ENCODE measurements around the gene PDLIM1. TPM values are rescaled to one million over a fixed set of nuclear protein-coding genes. Genes with fewer than 3 reads are reported as not detected.

PDLIM1 gene
- total RNA-seq = 100 to 1,000 TPM; 243 to 273 TPM
- polyA plus RNA-seq = 100 to 1,000 TPM; 159 to 232 TPM
- long read RNA-seq, donor 1, transcript PDLIM1-201 (7 exons, 1,452 nt) = major isoform, 1,366 of 1,471 reads
- long read RNA-seq, donor 1, transcript PDLIM1-202 (6 exons, 850 nt) = minor isoform, 30 of 1,471 reads
- long read RNA-seq, donor 1, partial matches to known transcripts = 25 of 1,471 reads
- long read RNA-seq, donor 1, other reads (novel, unspliced or antisense) = 49 of 1,471 reads
- long read RNA-seq, donor 2, transcript PDLIM1-201 (7 exons, 1,452 nt) = major isoform, 126 of 156 reads
- long read RNA-seq, donor 2, partial matches to known transcripts = 5 of 156 reads
- long read RNA-seq, donor 2, other reads (novel, unspliced or antisense) = 22 of 156 reads

DNA sequence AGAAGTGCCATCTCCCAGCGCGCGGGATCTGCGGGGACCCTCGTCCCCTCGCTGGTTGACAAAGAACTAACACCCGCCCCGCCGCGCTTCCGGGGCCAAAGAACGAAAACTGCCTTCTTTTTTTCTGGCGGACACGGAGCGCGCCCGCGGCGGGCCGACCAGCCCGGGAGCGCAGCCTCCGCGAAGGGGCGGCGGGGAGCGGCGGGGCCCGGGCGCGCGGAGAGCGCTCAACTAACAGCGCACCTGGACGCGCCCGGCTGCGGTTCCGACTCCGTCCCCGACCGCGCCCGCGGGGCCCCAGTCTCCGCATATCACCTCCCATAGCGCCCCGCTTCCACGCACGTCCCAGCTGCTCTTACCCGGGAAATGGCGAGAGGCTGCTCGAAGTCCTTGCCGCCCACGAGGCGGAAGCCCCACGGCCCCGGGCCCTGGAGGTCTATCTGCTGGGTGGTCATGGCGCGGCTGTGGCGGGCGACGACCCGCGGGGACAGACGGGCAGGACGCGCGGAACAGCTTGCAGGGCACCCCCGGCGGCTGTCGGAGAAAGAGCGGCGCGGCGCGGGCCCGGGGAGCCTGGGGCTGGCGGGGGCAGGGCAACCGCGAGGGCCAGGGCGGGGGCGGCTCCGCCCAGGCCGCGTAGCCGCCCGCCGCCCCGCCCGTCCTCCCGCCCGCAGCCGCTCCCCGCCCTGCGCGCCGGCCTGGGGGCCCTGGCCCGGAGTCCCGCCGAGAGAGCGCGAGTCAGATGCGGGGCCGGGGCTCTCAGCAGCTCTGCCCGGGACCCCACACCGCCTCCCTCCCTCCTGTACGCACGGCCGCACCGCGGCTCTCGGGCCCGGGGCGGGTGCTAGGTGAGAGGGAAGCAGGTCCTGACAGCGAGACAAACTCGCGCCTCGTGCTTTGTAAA, at the start of gene PDLIM1:
PDLIM1 (minus strand) TSS at position 543 of the 904 bp plus-strand sequence; CDS start at position 455, 88 bp downstream.
- intact Hi-C loops (cut with DNase I) = no loop called here
- peak; percentile 90 for ATAC-seq (ENCODE audit: low FRiP score)
- H3K4me1 ChIP-seq (ENCODE audit: control insufficient read depth in 1 of 2, insufficient read depth in 2 of 2, low read length in 2 of 2) = peaks cover 2 to 4% of the 10 kb centered on the region in 2 donors
- WGBS, 2 donors = 0 to 1% methylated on average over 66 to 119 of the region's 119 CpGs
- no peaks in the 10 kb centered on the region for H3K27me3 ChIP-seq (ENCODE audit: control insufficient read depth in 1 of 2, insufficient read depth in 2 of 2, low read length in 1 of 2)
- no peaks in the 10 kb centered on the region for H3K36me3 ChIP-seq (ENCODE audit: control insufficient read depth in 1 of 2, insufficient read depth in 2 of 2, low read length in 1 of 2)
- peak; percentile 84 to 94 for DNase-seq
- peak within 1 kb of the TSS; percentile 85 to 94 for H3K4me3 ChIP-seq (ENCODE audit: low read length in 2 of 2)
- H3K9me3 ChIP-seq (ENCODE audit: control insufficient read depth, low read length) = no peaks in the 10 kb centered on the region
- H3K27ac ChIP-seq (ENCODE audit: low read depth in 1 of 2, low read length in 2 of 2) = peak within 1 kb of the TSS in 1 of 2 donors; percentile 85

- peaks cover 5 to 12% of the 10 kb centered on the region in 2 donors for H3K36me3 ChIP-seq (ENCODE audit: control insufficient read depth in 1 of 2, insufficient read depth in 2 of 2, low read length in 1 of 2)
- DNase-seq (no peak), ATAC-seq (ENCODE audit: low FRiP score) (no peak)
- H3K4me1 ChIP-seq (ENCODE audit: control insufficient read depth in 1 of 2, insufficient read depth in 2 of 2, low read length in 2 of 2) = peaks cover 2 to 9% of the 10 kb centered on the region in 2 donors
- no peaks in the 10 kb centered on the region for H3K9me3 ChIP-seq (ENCODE audit: control insufficient read depth, low read length)
- intact Hi-C loops (cut with DNase I) = no loop called here
- H3K27ac ChIP-seq (ENCODE audit: low read depth in 1 of 2, low read length in 2 of 2) = no peak overlapping the region
- no peak overlapping the region for H3K4me3 ChIP-seq (ENCODE audit: low read length in 2 of 2)
- H3K27me3 ChIP-seq (ENCODE audit: control insufficient read depth in 1 of 2, insufficient read depth in 2 of 2, low read length in 1 of 2) = no peaks in the 10 kb centered on the region
- 93 to 98% methylated on average over 1 of the region's 1 CpG for WGBS, 2 donors
These were observed 49.1 kb upstream of the PDLIM1 start for GRCh38 chr10:95339863-95340262.

GRCh38 chr10:95337423-95338160, 46.8 kb upstream of the PDLIM1 start:
- intact Hi-C loops (cut with DNase I) = no loop called here

GRCh38 chr10:95336702-95337101, 45.9 kb upstream of the PDLIM1 start:
- ATAC-seq (ENCODE audit: low FRiP score) = no peak
- intact Hi-C loops (cut with DNase I) = no loop called here

More at GRCh38 chr10:95337423-95338160, 46.8 kb upstream of the PDLIM1 start:
- Histone ChIP-seq H3K4me1 (ENCODE audit: control insufficient read depth in 1 of 2, insufficient read depth in 2 of 2, low read length in 2 of 2) (peaks cover 2 to 12% of the 10 kb centered on the region in 2 donors), H3K9me3 (ENCODE audit: control insufficient read depth, low read length) (no peaks in the 10 kb centered on the region), H3K27ac (ENCODE audit: low read depth in 1 of 2, low read length in 2 of 2) (peak overlapping the region in 1 of 2 donors; percentile 27), H3K4me3 (ENCODE audit: low read length in 2 of 2) (no peak overlapping the region), H3K36me3 (ENCODE audit: control insufficient read depth in 1 of 2, insufficient read depth in 2 of 2, low read length in 1 of 2) (peaks cover 5 to 10% of the 10 kb centered on the region in 2 donors), H3K27me3 (ENCODE audit: control insufficient read depth in 1 of 2, insufficient read depth in 2 of 2, low read length in 1 of 2) (no peaks in the 10 kb centered on the region)
- WGBS, 2 donors = 78 to 80% methylated on average over 10 of the region's 10 CpGs
- ATAC-seq (ENCODE audit: low FRiP score) (no peak), DNase-seq (no peak)

GRCh38 chr10:95335933-95336699, 45.3 kb upstream of the PDLIM1 start:
- Histone ChIP-seq H3K4me1 (ENCODE audit: control insufficient read depth in 1 of 2, insufficient read depth in 2 of 2, low read length in 2 of 2) (peaks cover 2 to 16% of the 10 kb centered on the region in 2 donors), H3K27ac (ENCODE audit: low read depth in 1 of 2, low read length in 2 of 2) (peak overlapping the region in 1 of 2 donors; percentile 41), H3K27me3 (ENCODE audit: control insufficient read depth in 1 of 2, insufficient read depth in 2 of 2, low read length in 1 of 2) (no peaks in the 10 kb centered on the region), H3K4me3 (ENCODE audit: low read length in 2 of 2) (no peak overlapping the region), H3K9me3 (ENCODE audit: control insufficient read depth, low read length) (no peaks in the 10 kb centered on the region), H3K36me3 (ENCODE audit: control insufficient read depth in 1 of 2, insufficient read depth in 2 of 2, low read length in 1 of 2) (peaks cover 6 to 8% of the 10 kb centered on the region in 2 donors)
- WGBS, 2 donors = 88 to 92% methylated on average over 19 of the region's 19 CpGs
- ATAC-seq (ENCODE audit: low FRiP score) = no peak
- intact Hi-C loops (cut with DNase I) = no loop called here
- DNase-seq = no peak

More at GRCh38 chr10:95336702-95337101, 45.9 kb upstream of the PDLIM1 start:
- H3K27me3 ChIP-seq (ENCODE audit: control insufficient read depth in 1 of 2, insufficient read depth in 2 of 2, low read length in 1 of 2) = no peaks in the 10 kb centered on the region
- peak overlapping the region in 1 of 2 donors; percentile 41 for H3K27ac ChIP-seq (ENCODE audit: low read depth in 1 of 2, low read length in 2 of 2)
- peaks cover 2 to 12% of the 10 kb centered on the region in 2 donors for H3K4me1 ChIP-seq (ENCODE audit: control insufficient read depth in 1 of 2, insufficient read depth in 2 of 2, low read length in 2 of 2)
- H3K36me3 ChIP-seq (ENCODE audit: control insufficient read depth in 1 of 2, insufficient read depth in 2 of 2, low read length in 1 of 2) = peaks cover 5 to 10% of the 10 kb centered on the region in 2 donors
- no peak for DNase-seq
- WGBS, 2 donors = 93 to 94% methylated on average over 9 of the region's 9 CpGs
- H3K4me3 ChIP-seq (ENCODE audit: low read length in 2 of 2) = no peak overlapping the region
- no peaks in the 10 kb centered on the region for H3K9me3 ChIP-seq (ENCODE audit: control insufficient read depth, low read length)

GRCh38 chr10:95334805-95335144, 44.0 kb upstream of the PDLIM1 start:
- Histone ChIP-seq H3K4me1 (ENCODE audit: control insufficient read depth in 1 of 2, insufficient read depth in 2 of 2, low read length in 2 of 2) (peaks cover 2 to 16% of the 10 kb centered on the region in 2 donors), H3K27me3 (ENCODE audit: control insufficient read depth in 1 of 2, insufficient read depth in 2 of 2, low read length in 1 of 2) (no peaks in the 10 kb centered on the region), H3K4me3 (ENCODE audit: low read length in 2 of 2) (no peak overlapping the region), H3K9me3 (ENCODE audit: control insufficient read depth, low read length) (no peaks in the 10 kb centered on the region), H3K27ac (ENCODE audit: low read depth in 1 of 2, low read length in 2 of 2) (peak overlapping the region; percentile 82 to 88), H3K36me3 (ENCODE audit: control insufficient read depth in 1 of 2, insufficient read depth in 2 of 2, low read length in 1 of 2) (peaks cover 8% of the 10 kb centered on the region in 2 donors)
- peak; percentile 31 for ATAC-seq (ENCODE audit: low FRiP score)
- WGBS, 2 donors = 15 to 19% methylated on average over 3 of the region's 3 CpGs
- DNase-seq = no peak
- intact Hi-C loops (cut with DNase I) = no loop called here

- 2 to 7% methylated on average over 12 of the region's 12 CpGs for whole genome bisulfite sequencing, 2 donors
- no peaks in the 10 kb centered on the region for H3K27me3 ChIP-seq (ENCODE audit: control insufficient read depth in 1 of 2, insufficient read depth in 2 of 2, low read length in 1 of 2)
- peaks cover 2 to 18% of the 10 kb centered on the region in 2 donors for H3K4me1 ChIP-seq (ENCODE audit: control insufficient read depth in 1 of 2, insufficient read depth in 2 of 2, low read length in 2 of 2)
- peak overlapping the region; percentile 82 to 88 for H3K27ac ChIP-seq (ENCODE audit: low read depth in 1 of 2, low read length in 2 of 2)
- DNase-seq (peak; percentile 89 to 93), ATAC-seq (ENCODE audit: low FRiP score) (peak; percentile 88)
- no peak overlapping the region for H3K4me3 ChIP-seq (ENCODE audit: low read length in 2 of 2)
- intact Hi-C loops (cut with DNase I) = no loop called here
- H3K9me3 ChIP-seq (ENCODE audit: control insufficient read depth, low read length) = no peaks in the 10 kb centered on the region
- peaks cover 7 to 8% of the 10 kb centered on the region in 2 donors for H3K36me3 ChIP-seq (ENCODE audit: control insufficient read depth in 1 of 2, insufficient read depth in 2 of 2, low read length in 1 of 2)
These were observed 43.4 kb upstream of the PDLIM1 start for GRCh38 chr10:95333997-95334804.
